Stimulated activated CD4-positive, alpha-beta T cell treated with anti-CD3 and anti-CD28 coated beads, Interleukin-15, amount 100 ng/mL, for 48 hours (primary cell): ENCODE data around the gene GPALPP1.
"Not testable (repeated sequence)": the region's sequence is repeated elsewhere in the genome, so short reads cannot be mapped to it uniquely, and the experiment has no call there.

Experiments used
- DNase-seq, 2 donors: peaks; one replicate each; pipeline ENCODE4 v3.0.0-alpha.2; 2020; ENCODE audit warnings: low read depth in 2 of 2

GPALPP1 gene

DNA sequence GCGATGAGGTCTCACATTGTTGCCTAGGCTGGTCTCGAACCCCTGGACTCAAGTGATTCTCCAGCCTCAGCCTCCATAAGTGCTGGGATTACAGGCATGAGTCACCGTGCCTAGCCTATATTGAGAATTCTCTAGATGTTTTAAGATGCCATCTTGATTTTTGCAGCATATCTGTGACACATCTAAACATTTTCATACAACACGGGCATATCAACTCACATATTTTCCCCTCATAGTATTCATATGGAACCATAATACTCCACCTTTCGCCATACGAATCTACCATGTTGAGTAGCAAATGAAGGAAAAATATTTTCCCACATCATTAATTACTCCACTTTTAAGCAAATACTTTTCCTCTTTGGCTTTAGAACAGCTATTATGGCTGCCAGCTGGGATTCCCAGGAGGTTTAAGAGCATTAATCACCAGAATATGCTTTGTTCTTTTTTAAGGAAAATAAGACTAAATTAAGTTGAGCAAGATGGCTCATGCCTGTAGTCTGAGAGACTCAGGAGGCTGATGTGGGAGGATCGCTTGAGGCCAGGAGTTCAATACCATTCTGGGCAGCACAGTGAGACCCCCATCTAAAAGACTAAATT, 74.0 kb downstream of the GPALPP1 start:
- DNase-seq: no peak

DNA sequence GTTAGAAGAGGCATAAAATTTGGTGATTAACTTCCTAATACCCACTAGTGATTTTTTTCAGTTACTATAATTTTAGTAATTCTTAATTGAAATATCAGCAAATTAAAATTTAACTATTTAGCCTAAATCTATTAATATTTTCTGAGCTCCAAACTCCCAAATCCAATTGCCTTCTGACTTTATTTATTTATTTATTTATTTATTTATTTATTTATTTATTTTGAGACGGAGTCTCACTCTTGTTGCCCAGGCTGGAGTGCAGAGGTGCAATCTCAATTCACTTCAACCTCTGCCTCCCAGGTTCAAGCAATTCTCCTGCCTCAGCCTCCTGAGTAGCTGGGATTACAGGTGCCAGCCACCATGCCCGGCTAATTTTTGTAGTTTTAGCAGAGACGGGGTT, 74.6 kb downstream of the GPALPP1 start:
- not testable (repeated sequence) for DNase-seq

DNA sequence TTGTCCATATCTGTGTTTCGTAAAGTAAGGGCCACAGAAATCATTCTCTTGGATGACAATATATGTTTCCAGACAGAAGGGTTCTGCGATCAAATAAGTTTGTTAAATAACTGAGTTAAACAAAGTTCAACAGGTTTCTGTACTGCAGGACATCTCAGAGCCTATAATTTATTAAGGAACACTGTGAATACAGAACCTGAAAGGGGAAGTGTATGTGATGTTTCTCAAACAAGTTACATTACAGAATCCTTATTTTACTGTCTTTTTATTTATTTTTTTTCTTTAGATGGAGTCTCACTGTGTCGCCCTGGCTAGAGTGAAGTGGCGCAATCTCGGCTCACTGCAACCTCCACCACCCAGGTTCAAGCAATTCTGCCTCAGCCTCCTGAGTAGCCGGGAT, 75.6 kb downstream of the GPALPP1 start:
- no peak for DNase-seq

DNA sequence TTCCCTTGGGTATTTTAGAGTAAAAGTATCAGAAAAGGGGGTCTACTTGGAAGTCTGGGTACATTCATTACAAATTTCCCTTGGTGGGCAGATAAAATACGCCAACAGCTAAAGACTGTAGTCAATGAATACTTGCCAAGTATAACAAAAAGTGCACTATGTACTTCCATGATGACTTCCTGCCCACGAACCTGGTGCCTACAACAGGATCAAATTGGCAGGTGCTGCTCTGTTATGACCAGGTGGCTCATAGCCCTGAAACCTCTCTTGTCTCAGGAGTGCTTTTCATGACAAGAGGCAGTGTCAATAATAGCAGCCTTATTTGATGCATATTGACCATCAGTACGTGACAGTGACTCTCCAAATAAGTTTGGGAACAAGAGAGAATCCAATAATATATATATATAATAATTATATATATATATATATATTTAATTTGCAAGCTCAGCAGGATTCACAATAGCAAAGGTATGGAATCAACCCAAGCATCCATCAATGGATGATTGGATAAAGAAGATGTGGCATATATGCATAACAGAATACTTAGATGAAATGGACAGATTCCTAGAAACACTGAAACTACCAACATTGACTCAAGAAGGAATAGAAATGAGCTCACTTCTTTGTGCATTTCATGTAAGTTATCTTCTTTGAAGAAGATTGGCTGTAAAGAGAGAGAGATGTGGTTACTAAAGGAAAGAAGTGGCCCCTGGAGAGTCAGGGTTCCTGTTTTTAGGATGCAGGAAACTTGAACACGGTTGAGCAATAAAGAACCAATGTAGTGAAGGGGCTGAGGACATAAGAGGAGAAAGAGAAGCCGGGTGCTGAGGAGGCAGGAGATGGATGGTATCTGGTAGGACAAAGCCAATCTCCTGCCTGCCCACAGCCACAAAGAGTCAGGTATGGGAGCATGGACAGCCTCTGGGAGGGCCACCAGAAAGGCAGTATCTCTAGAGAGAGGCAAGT, 79.0 kb downstream of the GPALPP1 start:
- no peak for DNase-seq

DNA sequence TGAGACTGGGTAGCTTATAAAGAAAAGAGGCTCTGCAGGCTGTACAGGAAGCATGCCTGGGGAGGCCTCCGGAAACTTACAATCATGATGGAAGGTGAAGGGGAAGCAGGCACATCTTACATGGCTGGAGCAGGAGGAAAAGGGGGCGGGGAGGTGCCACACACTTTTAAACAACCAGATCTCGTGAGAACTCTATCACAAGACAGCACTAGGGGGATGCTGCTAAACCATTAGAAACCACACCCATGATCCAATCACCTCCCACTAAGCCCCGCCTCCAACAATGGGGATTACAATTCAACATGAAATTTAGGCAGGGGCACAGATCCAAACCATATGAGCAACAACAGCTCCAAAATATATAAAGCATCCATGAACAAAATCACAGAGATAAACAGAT, 84.5 kb downstream of the GPALPP1 start:
- no peak for DNase-seq

DNA sequence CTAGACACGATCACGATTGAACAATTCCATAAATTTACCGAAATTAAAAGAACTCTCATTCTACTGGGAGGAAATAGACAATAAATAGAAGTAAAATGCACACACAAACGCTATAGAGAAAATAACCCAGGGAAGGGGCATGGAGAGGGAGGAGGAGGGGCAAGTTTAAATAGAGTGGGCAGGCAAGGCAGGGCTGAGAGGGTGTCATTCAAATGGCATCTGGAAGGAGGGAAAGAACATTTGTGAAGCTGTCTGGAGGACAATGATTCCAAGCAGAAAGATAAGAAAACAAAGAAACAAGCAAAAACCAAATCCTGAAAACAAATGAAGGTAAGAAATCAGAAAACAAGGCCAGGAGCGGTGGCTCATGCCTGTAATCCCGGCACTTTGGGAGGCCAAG, 85.4 kb downstream of the GPALPP1 start:
- no peak for DNase-seq

DNA sequence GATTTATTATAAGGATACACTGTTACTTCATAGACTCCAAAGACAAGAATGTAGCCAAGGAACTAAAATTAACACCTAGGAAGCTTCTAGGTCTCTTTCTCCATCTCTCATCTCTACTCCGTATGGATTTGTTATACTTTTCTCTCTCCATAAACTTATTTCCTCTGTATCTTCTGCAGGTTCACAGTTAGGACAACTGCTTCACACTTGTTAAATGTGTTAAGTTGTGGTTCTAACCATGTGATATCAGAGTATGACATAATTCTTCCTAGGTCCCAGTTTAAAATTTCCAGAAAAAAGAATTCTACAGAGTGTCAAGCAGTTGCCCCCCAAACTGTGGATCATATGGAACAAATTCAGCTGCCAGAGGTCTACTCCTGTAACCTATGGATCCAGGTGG, 88.7 kb downstream of the GPALPP1 start:
- DNase-seq: no peak
